IMR-90 (cell line): ENCODE measurements around the gene PLCB4. TPM values are rescaled to one million over a fixed set of nuclear protein-coding genes. Genes with fewer than 3 reads are reported as not detected.
"Not testable (repeated sequence)": the region's sequence is repeated elsewhere in the genome, so short reads cannot be mapped to it uniquely, and the experiment has no call there.

Experiments
- ATAC-seq: fragments of 200-7000 bp; cut with Tn5 transposase; 2 replicates; pipeline ENCODE4 v1.9.1; 2020; ENCODE audit warnings: low read depth, mild to moderate bottlenecking, moderate library complexity
- BruUV-seq: library from RNA; stranded (reverse); fragments of 400-500 nt; replicated peaks from 2 replicates; lab custom pipeline; 2021; lab: Mats Ljungman, UMichigan
- CTCF ChIA-PET: fragments of 300-600 bp; formaldehyde crosslinking; extraction: SDS; loops from one replicate; lab custom pipeline; 2021; ENCODE audit warnings: antibody characterized with exemption; lab: Yijun Ruan, JAX
- POLR2A ChIA-PET: fragments of 300-600 bp; sonication (Branson Sonifier 250); formaldehyde crosslinking; loops from one replicate; lab custom pipeline; 2022; ENCODE audit warnings: antibody characterized with exemption; ENCODE audit not compliant: unreplicated experiment; lab: Charles Lee
- DNase-seq: peaks from one replicate; pipeline ENCODE4 v3.0.0; 2013
- H2AFZ ChIP-seq: replicated peaks from 2 replicates; pipeline ENCODE3; 2013; ENCODE audit warnings: low read length, mild to moderate bottlenecking; ENCODE audit not compliant: poor library complexity
- H2AK5ac ChIP-seq: 2 replicates; pipeline ENCODE4 v1.6.1; 2013; ENCODE audit warnings: low read depth, low read length, inconsistent platforms
- H2AK9ac ChIP-seq: replicated peaks from 2 replicates; pipeline ENCODE3; 2013; ENCODE audit warnings: mild to moderate bottlenecking, low read depth, low read length, moderate library complexity; ENCODE audit not compliant: poor library complexity
- H2BK120ac ChIP-seq: 2 replicates; pipeline ENCODE4 v1.6.1; 2013; ENCODE audit warnings: low read depth, low read length, inconsistent platforms
- H2BK15ac ChIP-seq: 3 replicates; pipeline ENCODE4 v1.6.1; 2013; ENCODE audit warnings: low read depth, low read length, inconsistent platforms
- H2BK20ac ChIP-seq: 2 replicates; pipeline ENCODE4 v1.6.1; 2013; ENCODE audit warnings: low read depth, mild to moderate bottlenecking, inconsistent platforms, low read length, moderate library complexity
- H2BK5ac ChIP-seq: 2 replicates; pipeline ENCODE4 v1.6.1; 2013; ENCODE audit warnings: mild to moderate bottlenecking, low read depth, low read length, inconsistent platforms; ENCODE audit not compliant: poor library complexity, severe bottlenecking
- H3K14ac ChIP-seq: replicated peaks from 2 replicates; pipeline ENCODE4 v1.6.1; 2013; ENCODE audit warnings: low read depth, low read length, inconsistent platforms
- H3K18ac ChIP-seq: 2 replicates; pipeline ENCODE4 v1.6.1; 2013; ENCODE audit warnings: low read depth, low read length, control low read depth
- H3K23ac ChIP-seq: 2 replicates; pipeline ENCODE4 v1.6.1; 2013; ENCODE audit warnings: low read depth, low read length, inconsistent platforms
- H3K27ac ChIP-seq: 2 replicates; pipeline ENCODE4 v1.5.1; 2013; ENCODE audit warnings: mild to moderate bottlenecking, control low read depth, low read length; ENCODE audit not compliant: insufficient read depth
- H3K27me3 ChIP-seq: 2 replicates; pipeline ENCODE4 v1.6.1; 2013; ENCODE audit warnings: low read length; ENCODE audit not compliant: control insufficient read depth, insufficient read depth
- H3K36me3 ChIP-seq: 2 replicates; pipeline ENCODE4 v1.6.1; 2013; ENCODE audit warnings: low read length, mixed read lengths; ENCODE audit not compliant: control insufficient read depth, insufficient read depth
- H3K4ac ChIP-seq: 2 replicates; pipeline ENCODE4 v1.6.1; 2013; ENCODE audit warnings: low read depth, low read length, inconsistent platforms
- H3K4me1 ChIP-seq: 2 replicates; pipeline ENCODE4 v1.6.1; 2013; ENCODE audit warnings: low read length, mixed read lengths; ENCODE audit not compliant: control insufficient read depth, insufficient read depth
- H3K4me2 ChIP-seq: 2 replicates; pipeline ENCODE4 v1.6.1; 2013; ENCODE audit warnings: low read depth, mild to moderate bottlenecking, control low read depth, low read length, moderate library complexity
- H3K4me3 ChIP-seq: 2 replicates; pipeline ENCODE4 v1.5.1; 2013; ENCODE audit warnings: low read depth, mild to moderate bottlenecking, control low read depth, low read length, moderate library complexity; ENCODE audit not compliant: insufficient read depth
- H3K56ac ChIP-seq: 2 replicates; pipeline ENCODE4 v1.6.1; 2013; ENCODE audit warnings: low read length, inconsistent platforms; ENCODE audit not compliant: insufficient read depth; ENCODE audit errors: extremely low read depth
- H3K79me1 ChIP-seq, 2 experiments: 2 replicates each; pipeline ENCODE4 v1.6.1; 2013; ENCODE audit warnings: low read length in 2 of 2, inconsistent platforms in 1 of 2, low read depth in 1 of 2
- H3K9ac ChIP-seq: 2 replicates; pipeline ENCODE4 v1.6.1; 2013; ENCODE audit warnings: low read depth, low read length, control low read depth
- H3K9me1 ChIP-seq: 2 replicates; pipeline ENCODE4 v1.6.1; 2013; ENCODE audit warnings: low read length, inconsistent platforms; ENCODE audit not compliant: insufficient read depth
- H3K9me3 ChIP-seq: 2 replicates; pipeline ENCODE4 v1.6.1; 2013; ENCODE audit warnings: low read length; ENCODE audit not compliant: control insufficient read depth, insufficient read depth
- H4K20me1 ChIP-seq: 2 replicates; pipeline ENCODE4 v1.6.1; 2013; ENCODE audit warnings: low read length, inconsistent platforms; ENCODE audit not compliant: insufficient read depth
- H4K5ac ChIP-seq: 2 replicates; pipeline ENCODE4 v1.6.1; 2013; ENCODE audit warnings: mild to moderate bottlenecking, low read depth, low read length, control low read depth
- H4K8ac ChIP-seq, 2 experiments: 2 replicates each; pipeline ENCODE4 v1.6.1; 2013; ENCODE audit warnings: low read depth in 2 of 2, low read length in 2 of 2, control low read depth in 1 of 2, inconsistent platforms in 1 of 2
- H4K91ac ChIP-seq: 2 replicates; pipeline ENCODE4 v1.6.1; 2013; ENCODE audit warnings: low read depth, low read length, inconsistent platforms; ENCODE audit not compliant: insufficient read depth
- WGBS, 2 experiments: methylation state at CpG; one replicate each; pipeline versions ENCODE4 v1.1.5 to v1.1.7; 2013; ENCODE audit warnings: missing lambda C conversion rate in 2 of 2; ENCODE audit not compliant: insufficient read length in 1 of 2; ENCODE audit errors: extremely low coverage in 2 of 2; 5-methylcytosine and 5-hydroxymethylcytosine counted together
- dilution Hi-C: fragments of 300-500 bp; cut with HindIII; formaldehyde crosslinking; loops from one replicate; pipeline ENCODE4 v1.14.3; 2018; ENCODE audit warnings: low sequenced_read_pairs; ENCODE audit not compliant: unreplicated experiment
- in situ Hi-C: fragments of 300-500 bp; cut with MboI; formaldehyde crosslinking; loops from 3 replicates; pipeline ENCODE4 v1.14.3; 2019; ENCODE audit warnings: low sequenced_read_pairs, inconsistent platforms, mixed read lengths
- intact Hi-C: fragments of 100-400 bp; cut with micrococcal nuclease; formaldehyde crosslinking; loops from 2 replicates; pipeline ENCODE4 v1.10.0; 2022
- polyA plus RNA-seq, 3 experiments: library from polyadenylated mRNA; depleted of rRNA; stranded (reverse); fragments of >200 nt; gene quantifications; 2 replicates each; pipeline ENCODE4 v1.2.3, GENCODE V29; 2012; ENCODE audit warnings: low replicate concordance in 1 of 3
- total RNA-seq: library from RNA; depleted of rRNA; stranded (reverse); fragments of >200 nt; gene quantifications from 2 replicates; pipeline ENCODE4 v1.2.3, GENCODE V29; 2012

PLCB4 gene
- total and polyA plus RNA-seq, 2 of the 4 experiments (the other 2 are of a cell fraction) = 12.5 to 24.0 TPM

- H3K4me2 ChIP-seq, ATAC-seq, H3K4me3 ChIP-seq, H3K9ac ChIP-seq, H2AK5ac ChIP-seq, H2BK5ac ChIP-seq, H3K9me3 ChIP-seq, H2BK20ac ChIP-seq, H3K4me1 ChIP-seq, H3K36me3 ChIP-seq, intact Hi-C loops, CTCF ChIA-PET, H3K4ac ChIP-seq, H2BK120ac ChIP-seq, H3K56ac ChIP-seq, H4K8ac ChIP-seq, H3K23ac ChIP-seq, dilution Hi-C loops, H3K18ac ChIP-seq, H2AK9ac ChIP-seq, H3K14ac ChIP-seq, in situ Hi-C loops, BruUV-seq, H2BK15ac ChIP-seq, H4K5ac ChIP-seq, H3K27me3 ChIP-seq, H4K91ac ChIP-seq, H2AFZ ChIP-seq, POLR2A ChIA-PET, DNase-seq, H3K27ac ChIP-seq: not testable (repeated sequence)
- peaks cover 16% of the 10 kb centered on the region for H3K9me1 ChIP-seq
- H3K79me1 ChIP-seq = peaks cover 46 to 74% of the 10 kb centered on the region in 2 experiments
- no CpG with 5 or more reads among the region's 1 CpG for WGBS, 2 experiments
- peaks cover 15% of the 10 kb centered on the region for H4K20me1 ChIP-seq
Observed at GRCh38 chr20:9152139-9152538, 83.3 kb downstream of the PLCB4 start.
